Breast epithelium (tissue), 4 donors: ENCODE measurements around the gene MEIS2. TPM values are rescaled to one million over a fixed set of nuclear protein-coding genes. Genes with fewer than 3 reads are reported as not detected.

Source experiments
- DNase-seq, 2 donors: peaks; one replicate each; pipeline ENCODE4 v3.0.0-alpha.2; 2019; ENCODE audit warnings: low spot score in 2 of 2
- H3K27ac ChIP-seq, 2 donors: fragments of 200-600 bp; sonication (generic) in 1 of 2; one replicate each; pipeline ENCODE4 v1.5.1; 2016 to 2019; ENCODE audit warnings: mild to moderate bottlenecking in 1 of 2
- H3K27me3 ChIP-seq, 2 donors: fragments of 200-600 bp; sonication (generic) in 1 of 2; one replicate each; pipeline versions ENCODE4 v1.5.1 to v1.6.0; 2017 to 2019; ENCODE audit warnings: control low read depth in 1 of 2, mild to moderate bottlenecking in 1 of 2
- H3K36me3 ChIP-seq: fragments of 200-600 bp; one replicate; pipeline ENCODE4 v1.5.1; 2019
- H3K4me1 ChIP-seq, 2 donors: fragments of 200-600 bp; sonication (generic); one replicate each; pipeline ENCODE4 v1.5.1; 2016 to 2019; ENCODE audit warnings: control low read depth in 1 of 2
- H3K4me3 ChIP-seq, 3 donors: fragments of 200-600 bp; sonication (generic); 1 replicate in 2 of 3; 2 replicates in 1 of 3; pipeline ENCODE4 v1.5.1; 2016 to 2019; ENCODE audit warnings: mild to moderate bottlenecking in 3 of 3, moderate library complexity in 2 of 3
- H3K9me3 ChIP-seq, 2 donors: fragments of 200-600 bp; sonication (generic) in 1 of 2; one replicate each; pipeline ENCODE4 v1.5.1; 2016 to 2019; ENCODE audit warnings: control low read depth in 1 of 2
- POLR2A ChIP-seq: fragments of 450-650 bp; IDR thresholded peaks from one replicate; pipeline ENCODE4 v1.6.1; 2016; ENCODE audit warnings: antibody characterized with exemption, mild to moderate bottlenecking, moderate library complexity
- POLR2AphosphoS5 ChIP-seq, 3 donors: sonication (generic); formaldehyde crosslinking; IDR thresholded peaks; one replicate each; pipeline ENCODE4 v1.6.1; 2017; ENCODE audit warnings: antibody characterized with exemption in 3 of 3
- intact Hi-C: fragments of 100-400 bp; cut with DNase I; formaldehyde crosslinking; loops from one replicate; pipeline ENCODE4 v1.15.1; 2023; ENCODE audit warnings: low total_unique reads
- total RNA-seq, 3 donors: library from RNA; depleted of rRNA; stranded (reverse); fragments of >200 nt; gene quantifications; one replicate each; pipeline ENCODE4 v1.1.0, GENCODE V29; 2016
- TF ChIP-seq, protein P1 (sequence below), 3 donors: fragments of 450-650 bp; IDR thresholded peaks; one replicate each; pipeline ENCODE4 v1.5.1; 2016 to 2017; ENCODE audit warnings: antibody characterized with exemption in 3 of 3, mild to moderate bottlenecking in 3 of 3, moderate library complexity in 3 of 3

Gene MEIS2
- total RNA-seq, 3 donors from 2014 or later = 18.2 to 55.8 (median 28.5) TPM

DNA sequence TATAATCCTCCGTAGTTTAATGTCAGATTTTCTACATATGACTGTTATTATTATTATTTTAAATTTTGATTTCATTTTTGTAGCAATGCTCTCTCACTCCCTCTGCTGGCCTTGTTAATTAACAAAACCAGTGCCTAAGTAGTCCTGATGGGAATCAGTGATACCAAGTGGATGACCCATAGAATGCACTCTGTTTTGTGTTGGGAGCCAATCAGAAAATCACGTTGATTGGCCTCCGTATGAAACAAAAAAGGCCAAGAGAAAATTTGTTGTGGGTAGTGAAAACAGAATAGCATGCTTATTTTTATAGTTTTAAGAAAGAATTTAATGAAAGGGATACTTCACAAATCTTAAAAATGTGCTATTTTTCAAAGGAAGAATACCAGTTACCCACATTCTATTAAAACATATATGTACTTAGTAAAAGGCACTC is 34.4 kb upstream of the MEIS2 start:
- H3K27me3 ChIP-seq = no peaks in the 10 kb centered on the region
- no peak for DNase-seq
- no peaks in the 10 kb centered on the region for H3K4me1 ChIP-seq
- intact Hi-C loops = no loop called here
- no peak overlapping the region for H3K27ac ChIP-seq
- no peak overlapping the region for H3K4me3 ChIP-seq
- H3K36me3 ChIP-seq = no peaks in the 10 kb centered on the region
- no peaks in the 10 kb centered on the region for H3K9me3 ChIP-seq
- TF ChIP-seq POLR2A = no peak
- TF ChIP-seq, protein P1, sequence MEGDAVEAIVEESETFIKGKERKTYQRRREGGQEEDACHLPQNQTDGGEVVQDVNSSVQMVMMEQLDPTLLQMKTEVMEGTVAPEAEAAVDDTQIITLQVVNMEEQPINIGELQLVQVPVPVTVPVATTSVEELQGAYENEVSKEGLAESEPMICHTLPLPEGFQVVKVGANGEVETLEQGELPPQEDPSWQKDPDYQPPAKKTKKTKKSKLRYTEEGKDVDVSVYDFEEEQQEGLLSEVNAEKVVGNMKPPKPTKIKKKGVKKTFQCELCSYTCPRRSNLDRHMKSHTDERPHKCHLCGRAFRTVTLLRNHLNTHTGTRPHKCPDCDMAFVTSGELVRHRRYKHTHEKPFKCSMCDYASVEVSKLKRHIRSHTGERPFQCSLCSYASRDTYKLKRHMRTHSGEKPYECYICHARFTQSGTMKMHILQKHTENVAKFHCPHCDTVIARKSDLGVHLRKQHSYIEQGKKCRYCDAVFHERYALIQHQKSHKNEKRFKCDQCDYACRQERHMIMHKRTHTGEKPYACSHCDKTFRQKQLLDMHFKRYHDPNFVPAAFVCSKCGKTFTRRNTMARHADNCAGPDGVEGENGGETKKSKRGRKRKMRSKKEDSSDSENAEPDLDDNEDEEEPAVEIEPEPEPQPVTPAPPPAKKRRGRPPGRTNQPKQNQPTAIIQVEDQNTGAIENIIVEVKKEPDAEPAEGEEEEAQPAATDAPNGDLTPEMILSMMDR (IDR thresholded peaks at IDR 0.05) = peak; percentile 50 to 71 (median 62)

DNA sequence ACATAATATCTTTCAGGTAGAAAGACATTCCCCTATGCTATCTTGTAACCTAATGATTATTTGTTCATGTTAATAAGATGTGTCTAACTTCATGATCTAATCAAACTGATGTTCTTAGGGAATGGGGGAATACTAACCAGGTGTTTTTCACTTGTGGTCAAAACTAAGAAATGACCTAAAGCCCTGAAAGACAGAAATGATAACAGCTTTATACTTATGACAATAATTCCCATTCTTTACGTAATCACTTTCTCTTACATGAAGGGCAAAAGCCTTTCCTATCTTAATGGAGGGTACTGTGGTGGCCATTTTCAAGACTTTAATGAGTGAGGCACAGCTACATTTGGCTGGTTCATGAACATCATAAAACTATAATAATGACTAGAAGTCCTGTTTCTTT is 33.9 kb upstream of the MEIS2 start:
- Histone ChIP-seq H3K4me1 (no peaks in the 10 kb centered on the region), H3K27ac (no peak overlapping the region), H3K4me3 (no peak overlapping the region), H3K36me3 (no peaks in the 10 kb centered on the region), H3K27me3 (no peaks in the 10 kb centered on the region), H3K9me3 (no peaks in the 10 kb centered on the region)
- DNase-seq = no peak
- intact Hi-C loops = no loop called here
- no peak for TF ChIP-seq POLR2A
- TF ChIP-seq, protein P1 (IDR thresholded peaks at IDR 0.05) = no peak
- TF ChIP-seq POLR2AphosphoS5 (IDR thresholded peaks at IDR 0.05) = no peak

DNA sequence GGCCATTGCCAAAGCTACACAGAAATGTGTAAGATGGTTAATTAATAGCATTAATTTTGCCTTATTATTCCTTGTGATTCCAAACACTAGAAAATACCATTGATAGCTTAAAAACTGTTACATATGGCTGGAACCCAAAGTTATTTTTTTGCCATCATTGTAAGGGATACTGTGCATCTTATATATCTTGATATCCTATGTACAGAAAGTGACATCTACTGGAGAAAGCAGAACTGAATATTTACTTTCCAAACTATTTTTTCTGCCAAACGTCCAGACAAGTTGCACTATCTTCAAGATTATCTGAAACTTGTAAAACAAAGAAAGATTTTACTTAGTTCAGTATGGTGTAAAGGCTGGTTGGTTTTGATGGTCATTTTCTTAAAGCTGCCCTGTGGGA is 33.3 kb upstream of the MEIS2 start:
- no peak overlapping the region for H3K27ac ChIP-seq
- intact Hi-C loops = no loop called here
- no peak for DNase-seq

DNA sequence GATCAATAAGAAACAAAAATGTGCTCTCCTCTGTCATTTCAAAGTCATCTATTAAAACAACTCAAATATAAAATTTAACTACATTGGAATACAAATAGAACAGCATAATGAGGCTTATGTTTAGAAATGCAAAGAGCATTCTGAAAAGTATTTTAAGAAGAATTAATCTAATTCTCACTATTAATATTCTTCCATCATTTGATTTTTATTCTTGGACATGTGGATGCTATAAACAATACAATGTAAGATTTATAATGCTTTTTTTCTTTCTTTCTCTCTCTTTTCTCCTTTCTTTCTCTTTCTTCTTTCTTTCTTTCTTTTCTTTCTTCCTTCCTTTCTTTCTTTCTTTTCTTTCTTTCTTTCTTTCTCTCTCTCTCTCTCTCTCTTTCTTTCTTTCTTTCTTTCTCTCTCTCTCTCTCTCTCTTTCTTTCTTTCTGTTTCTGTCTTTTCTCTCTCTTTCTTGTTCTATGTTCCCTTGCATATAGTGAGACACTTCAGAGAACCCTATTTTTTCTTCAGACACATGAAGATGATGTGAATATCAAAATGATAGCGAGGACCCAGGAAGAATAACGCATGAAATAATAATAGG is 32.6 kb upstream of the MEIS2 start:
- Histone ChIP-seq H3K4me1 (no peaks in the 10 kb centered on the region), H3K27me3 (no peaks in the 10 kb centered on the region), H3K9me3 (no peaks in the 10 kb centered on the region), H3K27ac (no peak overlapping the region), H3K4me3 (no peak overlapping the region), H3K36me3 (no peaks in the 10 kb centered on the region)
- TF ChIP-seq, protein P1 (IDR thresholded peaks at IDR 0.05) = no peak
- TF ChIP-seq POLR2AphosphoS5 (IDR thresholded peaks at IDR 0.05) (no peak), POLR2A (no peak)
- intact Hi-C loops = no loop called here
- no peak for DNase-seq

More for the DNA sequence above, 33.3 kb upstream of the MEIS2 start:
- Histone ChIP-seq H3K9me3 (no peaks in the 10 kb centered on the region), H3K36me3 (no peaks in the 10 kb centered on the region), H3K4me1 (no peaks in the 10 kb centered on the region), H3K27me3 (no peaks in the 10 kb centered on the region), H3K4me3 (no peak overlapping the region)
- TF ChIP-seq POLR2A = no peak
- TF ChIP-seq, protein P1 (IDR thresholded peaks at IDR 0.05) = no peak
- TF ChIP-seq POLR2AphosphoS5 (IDR thresholded peaks at IDR 0.05) = no peak

DNA sequence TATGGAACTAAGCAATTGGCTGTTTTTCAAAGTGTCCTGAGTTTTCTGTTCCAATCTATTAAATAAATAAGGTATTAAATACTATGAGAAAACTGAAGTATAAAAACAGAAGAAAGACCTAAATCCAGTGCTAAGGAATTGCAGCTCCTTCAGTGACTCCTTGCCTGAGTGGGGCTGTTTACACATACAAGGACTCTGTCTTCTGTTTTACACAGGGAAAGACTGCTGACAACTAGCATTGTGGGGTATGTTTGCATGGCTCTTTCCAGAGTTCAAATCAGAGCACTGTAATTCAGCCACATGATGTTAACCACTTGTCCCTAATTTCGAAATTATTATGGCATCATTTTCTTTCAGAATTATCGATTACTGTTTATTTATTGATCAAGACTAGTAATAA is 31.3 kb upstream of the MEIS2 start:
- intact Hi-C loops = no loop called here
- Histone ChIP-seq H3K27ac (no peak overlapping the region), H3K4me1 (no peaks in the 10 kb centered on the region), H3K4me3 (no peak overlapping the region), H3K27me3 (no peaks in the 10 kb centered on the region), H3K9me3 (no peaks in the 10 kb centered on the region), H3K36me3 (no peaks in the 10 kb centered on the region)
- TF ChIP-seq POLR2A = no peak
- TF ChIP-seq, protein P1 (IDR thresholded peaks at IDR 0.05) = no peak
- no peak for TF ChIP-seq POLR2AphosphoS5 (IDR thresholded peaks at IDR 0.05)
- no peak for DNase-seq
